Measurements from ENCODE around the gene CRYL1.

The CRYL1 gene

DNA sequence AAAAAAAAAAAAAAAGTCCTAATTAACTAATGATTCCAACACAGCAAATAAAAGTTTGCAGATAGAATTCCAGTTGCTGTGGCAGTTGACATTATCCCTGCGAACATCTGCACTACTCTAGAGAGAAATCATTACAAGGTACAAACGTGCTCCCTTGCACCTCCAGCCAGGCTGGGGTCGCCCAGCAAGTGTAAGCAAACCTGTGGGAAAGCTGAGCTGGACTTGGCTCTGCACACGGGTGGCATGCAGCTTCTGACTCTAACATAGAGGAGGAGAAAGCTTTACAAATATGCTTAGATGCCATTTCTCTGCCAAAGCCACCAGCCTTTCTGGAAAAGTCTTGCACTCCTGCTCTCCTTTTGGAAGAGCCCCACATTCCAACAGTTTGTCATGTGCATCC is 103.3 kb downstream of the CRYL1 start:
- Mint-ChIP-seq H3K4me3 (no peak overlapping the region), H3K27me3 (ENCODE audit: low read depth) (no peaks in the 10 kb centered on the region), H3K4me1 (ENCODE audit: low read depth) (peaks cover 41% of the 10 kb centered on the region), H3K27ac (no peak overlapping the region), H3K9me3 (peaks cover 15% of the 10 kb centered on the region), H3K36me3 (ENCODE audit: low read depth) (peaks cover 22% of the 10 kb centered on the region)

DNA sequence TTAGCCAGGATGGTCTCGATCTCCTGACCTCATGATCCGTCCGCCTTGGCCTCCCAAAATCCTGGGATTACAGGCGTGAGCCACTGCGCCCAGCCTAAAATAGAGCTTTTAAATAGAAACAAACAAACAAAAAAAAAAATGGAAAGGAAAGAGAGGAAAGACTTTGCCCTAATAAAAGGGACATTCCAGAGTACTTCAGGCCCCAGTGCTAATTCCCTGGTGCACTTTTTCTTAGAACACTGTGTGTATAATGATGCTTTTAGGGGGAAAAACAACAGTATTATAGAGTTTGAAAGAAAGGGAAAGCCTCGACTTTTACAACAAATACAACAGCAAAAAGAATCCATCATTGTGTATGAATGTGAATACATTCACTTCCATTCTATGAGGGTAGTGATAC is 104.7 kb downstream of the CRYL1 start:
- Mint-ChIP-seq H3K4me3 (no peak overlapping the region), H3K27ac (no peak overlapping the region), H3K9me3 (peaks cover 15% of the 10 kb centered on the region)

DNA sequence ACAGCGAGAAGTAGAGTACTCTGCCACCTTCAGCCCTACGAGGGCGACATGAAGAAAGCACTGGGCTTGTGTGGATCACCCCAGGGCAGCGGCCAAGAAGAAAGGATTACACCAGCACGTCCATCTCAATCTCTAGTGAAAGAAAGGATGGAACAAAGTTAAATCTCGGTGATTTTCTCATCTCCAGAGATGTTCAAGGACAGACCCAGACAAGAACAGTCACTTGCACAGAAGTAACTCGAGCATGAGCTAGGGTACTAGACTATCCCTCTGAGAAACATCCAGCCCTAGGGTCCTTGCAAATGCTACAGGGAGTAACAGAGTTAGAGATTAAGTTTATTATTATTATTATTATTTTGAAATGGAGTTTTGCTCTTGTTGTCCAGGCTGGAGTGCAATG is 106.7 kb downstream of the CRYL1 start:
- Mint-ChIP-seq H3K36me3 (ENCODE audit: low read depth) (peaks cover 27% of the 10 kb centered on the region), H3K4me3 (no peak overlapping the region), H3K9me3 (peaks cover 15% of the 10 kb centered on the region), H3K4me1 (ENCODE audit: low read depth) (peaks cover 36% of the 10 kb centered on the region), H3K27me3 (ENCODE audit: low read depth) (no peaks in the 10 kb centered on the region), H3K27ac (peak overlapping the region; percentile 0)

More for the DNA sequence above, 104.7 kb downstream of the CRYL1 start:
- H3K27me3 Mint-ChIP-seq (ENCODE audit: low read depth): no peaks in the 10 kb centered on the region
- peaks cover 26% of the 10 kb centered on the region for H3K36me3 Mint-ChIP-seq (ENCODE audit: low read depth)
- peaks cover 36% of the 10 kb centered on the region for H3K4me1 Mint-ChIP-seq (ENCODE audit: low read depth)

DNA sequence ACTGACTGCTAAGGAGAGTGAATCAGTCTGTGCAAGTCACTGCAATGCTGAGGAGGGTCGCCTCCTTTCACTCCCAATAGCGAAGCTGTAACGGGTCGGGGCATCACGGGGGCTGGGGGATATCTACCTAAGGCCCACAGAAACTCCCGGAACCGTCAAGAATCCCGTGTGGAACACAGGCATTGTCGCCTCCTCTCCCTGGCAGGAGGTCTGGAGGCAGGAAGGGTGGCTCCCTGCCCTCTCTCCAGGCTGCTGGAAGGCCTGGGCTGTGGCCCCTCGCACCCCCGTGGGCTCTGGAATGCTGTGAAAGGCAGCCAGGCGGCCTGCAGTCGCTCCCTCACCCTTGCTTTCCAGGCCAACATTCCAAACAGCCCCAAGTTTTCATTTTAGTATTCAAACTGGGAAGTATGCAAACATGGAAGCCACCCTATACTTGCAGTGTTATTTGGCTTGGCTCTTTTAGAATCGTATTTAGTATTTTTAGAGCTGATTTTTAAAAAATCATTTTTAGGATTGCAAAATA is 109.4 kb downstream of the CRYL1 start:
- Mint-ChIP-seq H3K4me3 (no peak overlapping the region), H3K9me3 (peaks cover 15% of the 10 kb centered on the region), H3K27ac (no peak overlapping the region), H3K27me3 (ENCODE audit: low read depth) (no peaks in the 10 kb centered on the region), H3K4me1 (ENCODE audit: low read depth) (peaks cover 48% of the 10 kb centered on the region), H3K36me3 (ENCODE audit: low read depth) (peaks cover 25% of the 10 kb centered on the region)

DNA sequence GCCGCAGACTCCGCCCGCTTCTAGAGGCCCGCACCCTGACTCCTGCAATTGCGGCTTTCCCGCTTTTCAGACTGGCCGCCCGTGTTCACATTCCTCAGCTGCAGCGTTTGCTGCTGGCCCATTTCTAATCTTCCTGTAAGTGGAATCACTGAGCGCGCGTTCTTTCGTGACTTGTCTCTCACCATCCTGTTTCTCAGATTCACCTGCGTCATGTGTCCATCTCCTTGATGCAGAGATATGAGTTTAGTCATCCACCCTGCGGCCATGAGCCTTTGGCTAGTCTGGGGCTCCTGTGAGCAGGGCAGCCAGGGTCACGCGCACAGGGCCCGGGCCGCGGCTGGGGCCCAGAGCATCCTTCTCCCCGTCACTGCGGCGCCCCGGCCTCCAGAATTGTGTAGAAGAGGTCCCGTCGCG is 110.0 kb downstream of the CRYL1 start:
- Mint-ChIP-seq H3K4me3 (no peak overlapping the region), H3K27me3 (ENCODE audit: low read depth) (no peaks in the 10 kb centered on the region), H3K36me3 (ENCODE audit: low read depth) (peaks cover 28% of the 10 kb centered on the region), H3K27ac (no peak overlapping the region), H3K4me1 (ENCODE audit: low read depth) (peaks cover 50% of the 10 kb centered on the region), H3K9me3 (peaks cover 15% of the 10 kb centered on the region)

DNA sequence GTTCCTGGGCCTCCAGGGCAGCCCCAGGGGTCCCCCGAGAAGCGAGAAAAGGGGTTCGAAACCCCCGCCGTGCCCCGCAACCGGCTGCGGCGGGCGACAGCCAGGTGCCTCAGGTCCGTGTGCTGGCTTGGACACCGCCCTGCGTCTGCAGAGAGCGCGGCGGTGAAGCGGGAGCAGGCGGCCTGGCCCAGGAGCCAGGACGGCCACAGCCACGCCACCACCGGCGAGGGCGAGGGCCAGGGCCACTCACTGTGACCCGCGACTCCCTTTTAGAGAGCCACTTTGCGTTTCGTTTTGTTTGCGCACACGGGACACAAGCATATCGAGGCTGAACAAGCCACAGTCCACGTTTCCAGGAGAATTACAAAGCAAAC is 110.4 kb downstream of the CRYL1 start:
- Mint-ChIP-seq H3K9me3 (peaks cover 15% of the 10 kb centered on the region), H3K27me3 (ENCODE audit: low read depth) (no peaks in the 10 kb centered on the region), H3K4me1 (ENCODE audit: low read depth) (peaks cover 47% of the 10 kb centered on the region), H3K36me3 (ENCODE audit: low read depth) (peaks cover 29% of the 10 kb centered on the region), H3K27ac (no peak overlapping the region), H3K4me3 (no peak overlapping the region)

DNA sequence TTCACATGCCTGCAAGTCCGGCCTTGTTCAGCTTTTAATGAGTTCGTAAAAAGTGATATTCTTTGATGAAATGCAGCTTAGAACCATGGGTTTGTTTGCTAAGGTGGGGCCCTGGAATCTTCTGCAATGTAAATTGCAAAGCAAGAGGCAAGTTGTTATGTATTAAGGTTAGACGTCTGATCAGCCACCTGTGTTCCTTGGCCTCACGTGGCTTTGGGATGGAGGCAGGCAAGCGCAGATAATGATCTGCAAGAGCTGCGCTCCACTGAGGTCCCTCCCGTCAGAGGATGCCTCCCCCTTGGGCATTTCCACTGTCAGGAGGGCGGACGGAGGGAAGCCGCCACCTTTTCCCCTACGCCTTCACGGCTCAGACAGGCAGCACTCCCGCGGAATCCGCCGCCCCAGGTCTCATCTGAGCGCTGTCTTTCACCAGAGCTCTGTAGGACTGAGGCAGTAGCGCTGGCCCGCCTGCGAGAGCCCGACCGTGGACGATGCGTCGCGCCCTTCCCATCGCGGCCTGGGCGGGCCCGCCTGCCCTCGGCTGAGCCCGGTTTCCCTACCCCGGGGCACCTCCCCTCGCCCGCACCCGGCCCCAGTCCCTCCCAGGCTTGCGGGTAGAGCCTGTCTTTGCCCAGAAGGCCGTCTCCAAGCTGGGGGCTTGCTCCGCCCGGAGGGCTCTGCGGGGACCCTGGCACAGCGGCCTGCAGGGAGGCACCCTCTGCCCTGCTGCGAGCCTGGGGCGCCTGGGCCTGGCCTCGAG is 110.9 kb downstream of the CRYL1 start:
- peaks cover 29% of the 10 kb centered on the region for H3K36me3 Mint-ChIP-seq (ENCODE audit: low read depth)
- peaks cover 42% of the 10 kb centered on the region for H3K4me1 Mint-ChIP-seq (ENCODE audit: low read depth)
- H3K4me3 Mint-ChIP-seq: no peak overlapping the region
- H3K9me3 Mint-ChIP-seq: peaks cover 15% of the 10 kb centered on the region
- H3K27ac Mint-ChIP-seq: no peak overlapping the region
- no peaks in the 10 kb centered on the region for H3K27me3 Mint-ChIP-seq (ENCODE audit: low read depth)

DNA sequence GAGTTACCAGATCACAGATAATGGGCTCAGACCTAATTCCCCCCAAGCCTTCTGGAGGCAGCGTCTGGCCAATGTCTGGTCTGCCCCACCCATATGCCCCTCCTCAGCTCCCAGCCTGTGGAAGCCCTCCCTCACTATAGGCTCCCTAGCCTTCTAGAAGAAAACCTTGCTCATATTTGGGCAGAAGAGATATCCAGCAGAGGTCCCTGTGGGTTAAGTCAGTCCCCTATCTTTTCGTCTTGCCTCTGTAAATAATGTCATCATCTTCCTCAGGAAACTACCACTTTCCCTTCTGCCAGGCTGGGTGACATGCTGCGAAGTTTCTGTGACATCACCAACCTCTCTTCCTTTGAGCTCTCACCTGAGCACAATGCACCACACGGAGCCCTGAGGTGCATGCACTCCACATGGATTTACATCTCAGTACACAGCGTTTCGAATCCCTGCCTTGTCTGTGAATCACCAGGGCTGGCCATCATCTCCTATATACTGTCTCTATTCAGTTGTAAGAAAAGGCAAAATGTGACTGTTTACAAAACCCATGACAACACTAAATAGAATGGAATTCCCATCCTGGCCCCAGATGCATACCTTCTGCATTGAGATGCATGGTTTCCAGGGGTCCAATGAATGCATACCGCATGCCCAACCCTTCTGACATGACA is 112.8 kb downstream of the CRYL1 start:
- peaks cover 26% of the 10 kb centered on the region for H3K4me1 Mint-ChIP-seq (ENCODE audit: low read depth)
- H3K9me3 Mint-ChIP-seq: peaks cover 4% of the 10 kb centered on the region
- H3K4me3 Mint-ChIP-seq: peak overlapping the region; percentile 45
- peaks cover 17% of the 10 kb centered on the region for H3K36me3 Mint-ChIP-seq (ENCODE audit: low read depth)
- H3K27me3 Mint-ChIP-seq (ENCODE audit: low read depth): no peaks in the 10 kb centered on the region
- peak overlapping the region; percentile 55 for H3K27ac Mint-ChIP-seq

DNA sequence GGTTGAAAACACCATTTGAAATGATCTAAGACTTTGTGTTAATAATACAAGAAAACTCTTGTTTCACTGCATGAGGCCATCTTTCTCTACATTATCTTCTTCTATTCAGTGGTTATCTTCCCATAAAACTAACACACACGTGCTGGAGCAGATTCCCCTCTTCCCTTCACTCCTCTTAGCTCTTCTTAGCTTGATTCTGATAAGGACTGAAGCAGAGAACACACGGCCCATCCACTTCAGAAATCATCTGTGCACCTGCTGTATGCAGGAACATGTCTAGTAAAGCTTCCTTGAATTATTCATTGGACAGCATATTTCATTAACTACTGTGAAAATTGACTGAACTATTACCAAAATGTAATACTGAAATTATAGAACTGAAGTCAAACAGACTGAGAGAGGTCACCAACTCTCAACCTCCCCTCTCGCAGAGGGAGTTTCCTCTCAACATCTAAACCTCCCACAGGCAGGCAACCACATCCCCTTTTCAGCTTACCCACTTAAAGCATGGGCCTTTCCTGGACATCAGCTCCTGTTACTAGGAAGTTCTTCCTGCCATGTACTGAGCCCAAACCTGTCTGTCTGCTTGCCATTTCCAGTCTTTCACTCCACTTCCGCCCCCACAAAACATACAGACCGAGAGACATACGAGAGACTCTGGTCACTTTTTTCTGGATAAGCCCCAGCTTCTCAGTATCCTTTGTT is 113.9 kb downstream of the CRYL1 start:
- Mint-ChIP-seq H3K27ac (peak overlapping the region; percentile 80), H3K4me1 (ENCODE audit: low read depth) (peaks cover 24% of the 10 kb centered on the region), H3K9me3 (peaks cover 3% of the 10 kb centered on the region), H3K36me3 (ENCODE audit: low read depth) (peaks cover 17% of the 10 kb centered on the region), H3K4me3 (peak overlapping the region; percentile 62), H3K27me3 (ENCODE audit: low read depth) (peaks cover 4% of the 10 kb centered on the region)

DNA sequence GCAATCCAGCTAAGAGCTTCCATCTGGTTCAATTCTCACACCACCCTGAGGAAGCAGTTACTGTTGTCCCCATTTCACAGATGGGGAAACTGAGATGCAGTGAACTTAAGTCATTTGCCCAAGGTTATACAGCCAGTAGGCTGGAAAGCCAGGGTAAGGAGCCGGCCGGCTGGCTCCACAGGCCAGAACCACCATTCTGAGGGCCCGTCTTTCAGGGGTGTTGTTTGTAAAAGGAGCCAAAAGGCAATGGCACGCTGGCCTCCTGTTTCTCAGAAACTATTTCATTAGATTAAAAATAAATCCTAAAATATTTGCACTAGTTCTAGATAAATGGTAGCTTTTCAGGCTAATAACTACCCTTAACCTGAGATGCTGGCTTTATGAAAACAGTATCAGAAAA is 114.9 kb downstream of the CRYL1 start:
- H3K36me3 Mint-ChIP-seq (ENCODE audit: low read depth): peaks cover 14% of the 10 kb centered on the region
- peaks cover 3% of the 10 kb centered on the region for H3K9me3 Mint-ChIP-seq
- no peak overlapping the region for H3K4me3 Mint-ChIP-seq
- H3K27ac Mint-ChIP-seq: no peak overlapping the region
- peaks cover 24% of the 10 kb centered on the region for H3K4me1 Mint-ChIP-seq (ENCODE audit: low read depth)
- H3K27me3 Mint-ChIP-seq (ENCODE audit: low read depth): peaks cover 4% of the 10 kb centered on the region

DNA sequence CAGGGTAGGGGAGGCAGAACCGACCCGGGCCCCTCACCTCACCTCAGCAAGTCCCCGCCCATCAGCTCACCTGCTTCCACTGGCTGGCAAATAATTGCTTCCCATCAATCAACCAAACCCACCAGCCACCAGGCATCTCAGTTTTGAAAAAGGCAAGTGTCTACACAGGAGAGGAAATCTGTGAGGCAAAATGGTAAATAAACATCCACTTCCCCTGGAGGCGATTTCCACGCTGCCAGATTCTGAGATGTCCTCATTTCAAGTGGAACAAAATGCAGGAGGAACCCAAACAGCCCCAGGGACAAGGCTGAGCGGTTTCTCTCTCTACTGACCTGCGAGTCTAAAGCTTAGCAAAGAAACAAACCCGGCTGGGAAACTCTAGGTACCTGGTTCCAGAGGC is 117.5 kb downstream of the CRYL1 start:
- peaks cover 25% of the 10 kb centered on the region for H3K4me1 Mint-ChIP-seq (ENCODE audit: low read depth)
- H3K9me3 Mint-ChIP-seq: peaks cover 3% of the 10 kb centered on the region
- H3K4me3 Mint-ChIP-seq: no peak overlapping the region
- H3K27me3 Mint-ChIP-seq (ENCODE audit: low read depth): peaks cover 4% of the 10 kb centered on the region
- H3K27ac Mint-ChIP-seq: no peak overlapping the region
- peaks cover 18% of the 10 kb centered on the region for H3K36me3 Mint-ChIP-seq (ENCODE audit: low read depth)

DNA sequence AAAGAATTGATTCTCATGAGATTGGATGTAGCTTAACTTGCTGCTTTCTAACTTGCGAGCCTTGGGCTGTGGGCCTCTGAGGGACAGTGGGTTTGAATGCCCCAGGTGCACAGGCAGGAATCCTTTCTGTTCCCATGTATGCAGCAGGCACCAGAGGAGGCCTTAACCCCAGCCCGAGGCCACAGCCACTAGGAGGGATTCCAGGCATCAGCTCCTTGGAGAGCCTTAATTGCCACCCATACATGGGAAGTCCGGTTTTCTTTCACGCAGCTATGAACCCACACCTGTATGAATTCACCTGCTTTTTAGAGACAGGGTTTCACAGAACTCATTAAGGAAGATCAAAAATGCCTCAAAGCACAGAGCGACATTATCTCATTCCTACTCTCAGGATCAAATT is 117.9 kb downstream of the CRYL1 start:
- Mint-ChIP-seq H3K4me3 (no peak overlapping the region), H3K27ac (no peak overlapping the region), H3K9me3 (peaks cover 3% of the 10 kb centered on the region), H3K27me3 (ENCODE audit: low read depth) (peaks cover 4% of the 10 kb centered on the region), H3K36me3 (ENCODE audit: low read depth) (peaks cover 18% of the 10 kb centered on the region), H3K4me1 (ENCODE audit: low read depth) (peaks cover 23% of the 10 kb centered on the region)

DNA sequence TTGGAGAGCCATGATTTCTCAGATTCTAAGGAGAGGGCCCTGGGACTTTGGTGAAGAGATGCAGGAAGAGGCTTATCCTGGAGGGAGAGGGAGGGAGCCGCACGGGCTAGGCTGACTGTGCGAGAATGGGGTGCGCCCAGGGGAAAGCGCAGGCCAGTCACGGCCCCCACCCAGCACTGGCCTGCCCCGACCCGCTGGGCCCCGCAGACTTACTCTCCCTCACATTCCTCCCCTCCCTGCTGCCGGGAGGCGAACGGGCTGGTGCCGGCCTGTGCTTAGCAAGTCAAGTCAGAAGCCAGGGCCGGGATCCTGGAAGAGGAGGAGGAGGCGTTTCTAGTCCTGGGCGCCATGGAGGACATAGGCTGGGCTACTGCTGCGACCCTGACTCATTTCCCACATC is 120.0 kb downstream of the CRYL1 start:
- Mint-ChIP-seq H3K4me1 (ENCODE audit: low read depth) (peaks cover 16% of the 10 kb centered on the region), H3K4me3 (no peak overlapping the region), H3K27ac (no peak overlapping the region), H3K36me3 (ENCODE audit: low read depth) (peaks cover 12% of the 10 kb centered on the region), H3K9me3 (peaks cover 3% of the 10 kb centered on the region), H3K27me3 (ENCODE audit: low read depth) (peaks cover 4% of the 10 kb centered on the region)

DNA sequence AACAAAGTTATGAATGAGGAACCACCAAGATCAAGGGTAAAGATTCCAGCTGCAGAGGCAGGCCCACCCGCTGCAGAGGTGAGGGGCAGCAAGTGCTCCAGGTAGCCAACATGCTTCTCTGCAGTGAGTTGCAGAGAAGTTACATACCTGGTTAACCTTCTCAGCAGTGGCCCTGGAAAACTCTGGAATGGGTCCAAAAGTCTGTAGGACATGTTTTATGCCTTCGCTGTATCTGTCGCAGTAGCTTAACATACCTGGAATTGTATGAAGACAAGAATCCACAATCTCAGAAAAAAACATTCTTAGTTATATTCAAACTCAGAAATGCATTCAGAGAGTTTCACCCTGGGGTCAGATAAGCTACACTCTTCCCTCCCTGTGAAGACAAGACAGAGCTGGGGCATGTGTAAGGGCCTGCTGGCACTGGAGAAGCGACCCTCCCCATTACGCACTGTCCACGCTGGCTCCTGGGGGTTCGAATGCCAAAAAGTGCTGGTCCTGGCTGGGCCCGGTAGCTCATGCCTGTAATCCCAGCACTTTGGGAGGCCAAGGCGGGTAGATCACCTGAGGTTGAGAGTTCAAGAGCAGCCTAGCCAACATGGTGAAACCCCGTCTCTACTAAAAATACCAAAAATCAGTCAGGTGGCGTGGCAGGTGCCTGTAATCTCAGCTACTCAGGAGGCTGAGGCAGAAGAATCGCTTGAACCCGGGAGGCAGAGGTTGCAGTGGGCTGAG is 121.0 kb downstream of the CRYL1 start:
- Mint-ChIP-seq H3K36me3 (ENCODE audit: low read depth) (peaks cover 12% of the 10 kb centered on the region), H3K4me1 (ENCODE audit: low read depth) (peaks cover 20% of the 10 kb centered on the region), H3K9me3 (peaks cover 3% of the 10 kb centered on the region), H3K27ac (no peak overlapping the region), H3K4me3 (no peak overlapping the region), H3K27me3 (ENCODE audit: low read depth) (peaks cover 4% of the 10 kb centered on the region)
